ENCODE measurements around the gene TBX18. TPM values are rescaled to one million over a fixed set of nuclear protein-coding genes. Genes with fewer than 3 reads are reported as not detected.

The TBX18 gene
- total and polyA plus RNA-seq, 9 of the 15 experiments (the other 6 are each of a cell fraction or from before 2014, with no cell fraction given), result 4.0 to 36.1 (median 20.7) TPM

GRCh38 chr6:84763003-84763885, 1.2 kb downstream of the TBX18 start (continued):
- TF ChIP-seq FOXA3 (CRISPR knock-in tag; conservative IDR thresholded peaks at IDR 0.05 in 1 of 2, IDR thresholded peaks at IDR 0.05 in 1 of 2) (no peak), WHSC1 (IDR thresholded peaks at IDR 0.05; ENCODE audit: low read length) (no peak), JUNB (CRISPR knock-in tag; conservative IDR thresholded peaks at IDR 0.05) (no peak), TCFL5 (CRISPR knock-in tag; conservative IDR thresholded peaks at IDR 0.05) (no peak), ZNF280A (IDR thresholded peaks at IDR 0.05; ENCODE audit: low read depth, partially characterized antibody) (no peak), TRIM24 (IDR thresholded peaks at IDR 0.05) (no peak), ZNF76 (CRISPR knock-in tag; IDR thresholded peaks at IDR 0.05; ENCODE audit: borderline replicate concordance) (no peak), CHD2 (IDR thresholded peaks at IDR 0.05; ENCODE audit: low read depth, low read length) (no peak), POLR3A (IDR thresholded peaks at IDR 0.05; ENCODE audit: borderline replicate concordance, extremely low read depth, insufficient read depth, insufficient read length) (no peak), NR2C1 (IDR thresholded peaks at IDR 0.05) (no peak), NR2C1 (tag; IDR thresholded peaks at IDR 0.05) (no peak), ZFP30 (CRISPR knock-in tag; IDR thresholded peaks at IDR 0.05; ENCODE audit: borderline replicate concordance) (no peak), OTX1 (CRISPR knock-in tag; IDR thresholded peaks at IDR 0.05) (no peak), ESRRA (IDR thresholded peaks at IDR 0.05; ENCODE audit: borderline replicate concordance, low read depth) (no peak), CREM (IDR thresholded peaks at IDR 0.05; ENCODE audit: low read depth) (peak; percentile 42), HLTF (IDR thresholded peaks at IDR 0.05) (no peak), SMARCA5 (IDR thresholded peaks at IDR 0.05) (no peak), TGIF2 (CRISPR knock-in tag; IDR thresholded peaks at IDR 0.05) (no peak)
- TF ChIP-seq, protein P1, sequence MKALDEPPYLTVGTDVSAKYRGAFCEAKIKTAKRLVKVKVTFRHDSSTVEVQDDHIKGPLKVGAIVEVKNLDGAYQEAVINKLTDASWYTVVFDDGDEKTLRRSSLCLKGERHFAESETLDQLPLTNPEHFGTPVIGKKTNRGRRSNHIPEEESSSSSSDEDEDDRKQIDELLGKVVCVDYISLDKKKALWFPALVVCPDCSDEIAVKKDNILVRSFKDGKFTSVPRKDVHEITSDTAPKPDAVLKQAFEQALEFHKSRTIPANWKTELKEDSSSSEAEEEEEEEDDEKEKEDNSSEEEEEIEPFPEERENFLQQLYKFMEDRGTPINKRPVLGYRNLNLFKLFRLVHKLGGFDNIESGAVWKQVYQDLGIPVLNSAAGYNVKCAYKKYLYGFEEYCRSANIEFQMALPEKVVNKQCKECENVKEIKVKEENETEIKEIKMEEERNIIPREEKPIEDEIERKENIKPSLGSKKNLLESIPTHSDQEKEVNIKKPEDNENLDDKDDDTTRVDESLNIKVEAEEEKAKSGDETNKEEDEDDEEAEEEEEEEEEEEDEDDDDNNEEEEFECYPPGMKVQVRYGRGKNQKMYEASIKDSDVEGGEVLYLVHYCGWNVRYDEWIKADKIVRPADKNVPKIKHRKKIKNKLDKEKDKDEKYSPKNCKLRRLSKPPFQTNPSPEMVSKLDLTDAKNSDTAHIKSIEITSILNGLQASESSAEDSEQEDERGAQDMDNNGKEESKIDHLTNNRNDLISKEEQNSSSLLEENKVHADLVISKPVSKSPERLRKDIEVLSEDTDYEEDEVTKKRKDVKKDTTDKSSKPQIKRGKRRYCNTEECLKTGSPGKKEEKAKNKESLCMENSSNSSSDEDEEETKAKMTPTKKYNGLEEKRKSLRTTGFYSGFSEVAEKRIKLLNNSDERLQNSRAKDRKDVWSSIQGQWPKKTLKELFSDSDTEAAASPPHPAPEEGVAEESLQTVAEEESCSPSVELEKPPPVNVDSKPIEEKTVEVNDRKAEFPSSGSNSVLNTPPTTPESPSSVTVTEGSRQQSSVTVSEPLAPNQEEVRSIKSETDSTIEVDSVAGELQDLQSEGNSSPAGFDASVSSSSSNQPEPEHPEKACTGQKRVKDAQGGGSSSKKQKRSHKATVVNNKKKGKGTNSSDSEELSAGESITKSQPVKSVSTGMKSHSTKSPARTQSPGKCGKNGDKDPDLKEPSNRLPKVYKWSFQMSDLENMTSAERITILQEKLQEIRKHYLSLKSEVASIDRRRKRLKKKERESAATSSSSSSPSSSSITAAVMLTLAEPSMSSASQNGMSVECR (CRISPR knock-in tag; IDR thresholded peaks at IDR 0.05), result peak; percentile 69; the same call in 1 of the 2 replicates
- TF ChIP-seq, protein P2, sequence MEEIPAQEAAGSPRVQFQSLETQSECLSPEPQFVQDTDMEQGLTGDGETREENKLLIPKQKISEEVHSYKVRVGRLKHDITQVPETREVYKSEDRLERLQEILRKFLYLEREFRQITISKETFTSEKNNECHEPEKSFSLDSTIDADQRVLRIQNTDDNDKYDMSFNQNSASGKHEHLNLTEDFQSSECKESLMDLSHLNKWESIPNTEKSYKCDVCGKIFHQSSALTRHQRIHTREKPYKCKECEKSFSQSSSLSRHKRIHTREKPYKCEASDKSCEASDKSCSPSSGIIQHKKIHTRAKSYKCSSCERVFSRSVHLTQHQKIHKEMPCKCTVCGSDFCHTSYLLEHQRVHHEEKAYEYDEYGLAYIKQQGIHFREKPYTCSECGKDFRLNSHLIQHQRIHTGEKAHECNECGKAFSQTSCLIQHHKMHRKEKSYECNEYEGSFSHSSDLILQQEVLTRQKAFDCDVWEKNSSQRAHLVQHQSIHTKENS (CRISPR knock-in tag; IDR thresholded peaks at IDR 0.05), result no peak
- TF ChIP-seq, protein P3, sequence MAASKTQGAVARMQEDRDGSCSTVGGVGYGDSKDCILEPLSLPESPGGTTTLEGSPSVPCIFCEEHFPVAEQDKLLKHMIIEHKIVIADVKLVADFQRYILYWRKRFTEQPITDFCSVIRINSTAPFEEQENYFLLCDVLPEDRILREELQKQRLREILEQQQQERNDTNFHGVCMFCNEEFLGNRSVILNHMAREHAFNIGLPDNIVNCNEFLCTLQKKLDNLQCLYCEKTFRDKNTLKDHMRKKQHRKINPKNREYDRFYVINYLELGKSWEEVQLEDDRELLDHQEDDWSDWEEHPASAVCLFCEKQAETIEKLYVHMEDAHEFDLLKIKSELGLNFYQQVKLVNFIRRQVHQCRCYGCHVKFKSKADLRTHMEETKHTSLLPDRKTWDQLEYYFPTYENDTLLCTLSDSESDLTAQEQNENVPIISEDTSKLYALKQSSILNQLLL (CRISPR knock-in tag; IDR thresholded peaks at IDR 0.05; ENCODE audit: borderline replicate concordance), result no peak
